ENCODE results near the gene SPON1. TPM values are rescaled to one million over a fixed set of nuclear protein-coding genes. Genes with fewer than 3 reads are reported as not detected.
A peak's percentile ranks its signal among the peaks of the same experiment; 100 is the strongest.
"Not testable (repeated sequence)": the region's sequence is repeated elsewhere in the genome, so short reads cannot be mapped to it uniquely, and the experiment has no call there.

SPON1 gene
- total RNA-seq, 1 donor from 2014 or later = 13.2 TPM

DNA sequence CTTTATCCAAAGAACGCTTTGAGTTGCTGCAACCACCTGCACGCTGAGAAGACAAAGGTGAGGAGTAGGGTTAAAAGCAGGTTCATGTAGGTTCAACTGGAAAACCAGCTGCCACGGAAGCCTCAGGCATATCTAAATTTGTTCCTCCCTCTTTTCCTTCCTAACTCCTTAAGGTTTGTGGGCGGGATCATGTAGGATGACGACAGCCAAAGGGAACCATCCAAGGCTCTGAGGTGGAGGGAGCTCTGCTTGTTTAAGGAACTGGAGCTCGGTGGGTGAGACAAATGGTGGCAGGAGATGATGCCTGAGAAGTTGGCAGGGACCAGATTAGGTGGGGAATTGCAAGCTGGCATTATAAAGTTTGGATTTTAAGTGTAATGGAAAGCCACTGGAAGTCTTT lies 60.3 kb downstream of the SPON1 start:
- H3K36me3 Mint-ChIP-seq (ENCODE audit: low read depth) = no peaks in the 10 kb centered on the region
- peaks cover 19% of the 10 kb centered on the region for H3K4me1 Mint-ChIP-seq
- no peak for DNase-seq (ENCODE audit: low read depth, low spot score)
- no peak overlapping the region for H3K4me3 Mint-ChIP-seq
- TF ChIP-seq, protein P1, sequence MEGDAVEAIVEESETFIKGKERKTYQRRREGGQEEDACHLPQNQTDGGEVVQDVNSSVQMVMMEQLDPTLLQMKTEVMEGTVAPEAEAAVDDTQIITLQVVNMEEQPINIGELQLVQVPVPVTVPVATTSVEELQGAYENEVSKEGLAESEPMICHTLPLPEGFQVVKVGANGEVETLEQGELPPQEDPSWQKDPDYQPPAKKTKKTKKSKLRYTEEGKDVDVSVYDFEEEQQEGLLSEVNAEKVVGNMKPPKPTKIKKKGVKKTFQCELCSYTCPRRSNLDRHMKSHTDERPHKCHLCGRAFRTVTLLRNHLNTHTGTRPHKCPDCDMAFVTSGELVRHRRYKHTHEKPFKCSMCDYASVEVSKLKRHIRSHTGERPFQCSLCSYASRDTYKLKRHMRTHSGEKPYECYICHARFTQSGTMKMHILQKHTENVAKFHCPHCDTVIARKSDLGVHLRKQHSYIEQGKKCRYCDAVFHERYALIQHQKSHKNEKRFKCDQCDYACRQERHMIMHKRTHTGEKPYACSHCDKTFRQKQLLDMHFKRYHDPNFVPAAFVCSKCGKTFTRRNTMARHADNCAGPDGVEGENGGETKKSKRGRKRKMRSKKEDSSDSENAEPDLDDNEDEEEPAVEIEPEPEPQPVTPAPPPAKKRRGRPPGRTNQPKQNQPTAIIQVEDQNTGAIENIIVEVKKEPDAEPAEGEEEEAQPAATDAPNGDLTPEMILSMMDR (conservative IDR thresholded peaks at IDR 0.05) = no peak
- peaks cover 65% of the 10 kb centered on the region for H3K27me3 Mint-ChIP-seq (ENCODE audit: low read depth)
- H3K27ac Mint-ChIP-seq (ENCODE audit: unreplicated experiment) = peak overlapping the region; percentile 16
- no peaks in the 10 kb centered on the region for H3K9me3 Mint-ChIP-seq

DNA sequence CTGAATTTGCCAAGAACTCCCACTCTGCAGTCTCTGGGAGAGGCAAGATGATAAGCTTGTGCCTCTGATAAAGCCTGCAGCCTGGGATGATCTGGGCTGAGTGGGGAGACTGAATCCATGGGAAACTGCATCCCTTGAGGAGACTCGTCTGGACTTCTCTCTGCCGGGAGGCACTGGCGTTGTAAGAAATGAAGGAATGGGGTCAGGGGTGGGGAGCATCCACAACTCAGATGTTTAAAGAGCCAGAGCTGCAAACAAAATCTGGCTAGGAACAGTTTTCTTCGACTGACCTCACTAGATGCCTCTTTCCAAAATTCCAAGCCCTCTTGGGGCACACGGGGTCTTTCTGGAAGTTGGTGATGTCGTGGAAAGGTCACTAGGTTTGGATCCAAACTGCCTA lies 64.4 kb downstream of the SPON1 start:
- H3K27ac Mint-ChIP-seq (ENCODE audit: unreplicated experiment) = no peak overlapping the region
- no peaks in the 10 kb centered on the region for H3K36me3 Mint-ChIP-seq (ENCODE audit: low read depth)
- TF ChIP-seq, protein P1 (conservative IDR thresholded peaks at IDR 0.05) = no peak

DNA sequence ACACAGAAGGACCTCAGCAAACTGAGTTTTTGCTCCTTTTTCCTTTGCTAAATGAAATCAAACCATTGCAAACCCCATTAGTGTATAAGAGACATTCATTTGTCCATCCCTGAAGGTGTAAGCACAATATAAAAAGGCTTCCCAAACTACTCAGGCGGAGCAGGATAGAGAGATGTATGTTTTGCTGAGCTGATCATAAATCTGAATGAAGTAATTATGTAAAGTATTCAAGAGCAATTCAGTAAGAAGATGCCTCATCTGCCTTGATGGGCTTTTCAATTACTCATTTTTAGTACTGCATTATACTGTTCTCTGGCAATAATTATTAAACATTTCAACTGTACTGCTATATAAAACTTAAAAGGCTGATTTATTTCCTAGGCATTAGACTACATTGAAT lies 65.0 kb downstream of the SPON1 start:
- Mint-ChIP-seq H3K9me3 (no peaks in the 10 kb centered on the region), H3K4me1 (peaks cover 3% of the 10 kb centered on the region), H3K36me3 (ENCODE audit: low read depth) (no peaks in the 10 kb centered on the region), H3K4me3 (no peak overlapping the region), H3K27me3 (ENCODE audit: low read depth) (peaks cover 37% of the 10 kb centered on the region), H3K27ac (ENCODE audit: unreplicated experiment) (no peak overlapping the region)
- TF ChIP-seq, protein P1 (conservative IDR thresholded peaks at IDR 0.05) = no peak
- no peak for DNase-seq (ENCODE audit: low read depth, low spot score)

More for the DNA sequence above, 64.4 kb downstream of the SPON1 start:
- Mint-ChIP-seq H3K4me3 (no peak overlapping the region), H3K27me3 (ENCODE audit: low read depth) (peaks cover 43% of the 10 kb centered on the region), H3K9me3 (no peaks in the 10 kb centered on the region), H3K4me1 (peaks cover 8% of the 10 kb centered on the region)
- DNase-seq (ENCODE audit: low read depth, low spot score) = no peak

DNA sequence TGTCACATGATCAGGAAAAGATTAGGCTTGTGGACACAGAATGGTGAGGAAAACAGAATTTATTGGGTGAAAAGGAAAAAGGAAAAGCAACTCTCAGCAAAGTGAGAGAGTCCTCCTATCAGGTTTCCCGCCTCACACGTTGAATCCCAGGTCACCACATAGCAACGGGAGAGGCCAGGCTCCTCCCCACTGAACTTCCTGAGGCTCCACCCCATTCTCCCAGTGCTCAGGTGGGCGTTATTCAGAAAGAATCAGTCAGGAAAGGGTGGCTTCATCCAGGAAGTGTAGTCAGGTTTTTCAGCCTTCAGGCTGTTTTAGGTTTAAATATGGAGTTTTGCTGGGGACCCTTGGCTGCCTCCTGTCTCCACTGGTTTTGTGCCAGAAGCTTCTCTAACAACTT lies 66.9 kb downstream of the SPON1 start:
- Mint-ChIP-seq H3K4me1 (peaks cover 3% of the 10 kb centered on the region), H3K27me3 (ENCODE audit: low read depth) (peaks cover 35% of the 10 kb centered on the region), H3K36me3 (ENCODE audit: low read depth) (no peaks in the 10 kb centered on the region), H3K27ac (ENCODE audit: unreplicated experiment) (no peak overlapping the region), H3K9me3 (no peaks in the 10 kb centered on the region), H3K4me3 (no peak overlapping the region)
- TF ChIP-seq, protein P1 (conservative IDR thresholded peaks at IDR 0.05) = no peak
- no peak for DNase-seq (ENCODE audit: low read depth, low spot score)

DNA sequence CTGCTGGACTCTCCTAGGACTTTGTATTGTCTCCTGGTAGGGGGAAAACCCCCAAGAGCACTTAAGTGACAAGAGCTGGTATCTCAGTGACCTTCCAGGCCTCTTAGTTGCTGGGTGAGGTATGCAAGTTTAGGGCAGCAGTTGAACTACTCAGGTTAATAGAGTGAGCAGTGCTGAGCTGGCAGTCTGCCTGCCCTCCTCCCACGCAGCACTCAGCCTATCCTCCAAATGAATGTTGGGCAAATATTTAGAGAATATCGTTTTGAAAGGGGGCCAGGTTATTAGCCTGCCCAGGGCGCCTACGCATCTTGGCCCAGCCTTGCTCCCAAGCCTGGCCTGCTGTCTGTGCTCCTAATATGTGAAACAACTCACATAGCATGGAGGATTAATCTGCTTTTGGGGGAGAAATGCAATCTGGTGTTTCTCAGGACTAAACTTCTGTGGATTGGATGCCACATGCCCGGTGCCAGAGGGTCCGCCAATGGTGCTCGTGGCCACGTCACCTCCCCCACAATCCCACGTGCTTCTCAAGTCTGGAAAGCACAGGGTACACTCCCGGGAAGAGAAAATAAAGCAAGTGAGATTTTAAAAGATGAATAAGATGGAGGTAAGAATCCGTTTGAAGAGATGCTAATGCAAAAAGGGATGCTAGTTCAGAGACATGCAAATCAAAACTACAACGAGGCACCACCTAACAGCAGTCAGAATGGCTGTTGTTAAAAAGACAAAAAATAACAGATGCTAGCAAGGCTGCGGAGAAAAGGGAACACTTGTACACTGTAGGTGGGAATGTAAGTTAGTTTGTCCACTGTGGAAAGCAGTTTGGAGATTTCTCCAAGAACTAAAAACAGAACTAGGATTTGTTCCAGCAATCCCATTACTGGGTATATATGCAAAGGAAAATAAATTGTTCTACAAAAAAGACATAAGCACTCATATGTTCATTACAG lies 67.7 kb downstream of the SPON1 start:
- H3K27me3 Mint-ChIP-seq (ENCODE audit: low read depth) = peaks cover 32% of the 10 kb centered on the region
- H3K4me1 Mint-ChIP-seq = peaks cover 3% of the 10 kb centered on the region
- no peak for DNase-seq (ENCODE audit: low read depth, low spot score)
- H3K9me3 Mint-ChIP-seq = no peaks in the 10 kb centered on the region
- H3K27ac Mint-ChIP-seq (ENCODE audit: unreplicated experiment) = no peak overlapping the region
- no peaks in the 10 kb centered on the region for H3K36me3 Mint-ChIP-seq (ENCODE audit: low read depth)
- H3K4me3 Mint-ChIP-seq = no peak overlapping the region
- TF ChIP-seq, protein P1 (conservative IDR thresholded peaks at IDR 0.05) = no peak

DNA sequence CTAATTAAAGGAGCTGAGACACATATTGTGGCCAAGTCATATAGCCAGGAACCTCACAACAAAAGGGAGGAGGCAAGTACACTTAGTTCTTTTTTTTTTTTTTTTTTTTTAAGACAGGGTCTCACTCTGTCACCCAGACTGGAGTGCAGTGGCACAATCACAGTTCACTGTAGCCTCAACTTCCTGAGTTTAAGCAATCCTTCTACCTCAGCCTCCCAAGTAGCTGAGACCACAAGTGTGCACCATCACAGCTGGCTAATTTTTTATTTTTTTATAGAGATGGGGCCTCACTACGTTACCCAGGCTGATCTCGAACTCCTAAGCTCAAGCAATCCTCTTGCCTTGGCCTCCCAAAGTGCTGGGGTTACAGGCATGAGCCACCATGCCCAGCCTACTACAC lies 73.0 kb downstream of the SPON1 start:
- H3K4me3 Mint-ChIP-seq; H3K27ac Mint-ChIP-seq (ENCODE audit: unreplicated experiment); H3K9me3 Mint-ChIP-seq; DNase-seq (ENCODE audit: low read depth, low spot score); H3K4me1 Mint-ChIP-seq; H3K36me3 Mint-ChIP-seq (ENCODE audit: low read depth): not testable (repeated sequence)
- peaks cover 15% of the 10 kb centered on the region for H3K27me3 Mint-ChIP-seq (ENCODE audit: low read depth)

Data from neural crest cell (in vitro differentiated cells).